ENCODE measurements around the gene CBX4. TPM values are rescaled to one million over a fixed set of nuclear protein-coding genes. Genes with fewer than 3 reads are reported as not detected.

Gene CBX4
- total RNA-seq (2021; fragmentation: NEBNext Ultra II Directional; extraction: Animal tissue kit (Norgen Biotek cat#: 25700)) = 10 to 100 TPM; 18.2 to 20.2 (median 19.3) TPM
- long read RNA-seq, partial matches to known transcripts = 0 of 2 reads
- long read RNA-seq, other reads (novel, unspliced or antisense) = 2 of 2 reads

DNA sequence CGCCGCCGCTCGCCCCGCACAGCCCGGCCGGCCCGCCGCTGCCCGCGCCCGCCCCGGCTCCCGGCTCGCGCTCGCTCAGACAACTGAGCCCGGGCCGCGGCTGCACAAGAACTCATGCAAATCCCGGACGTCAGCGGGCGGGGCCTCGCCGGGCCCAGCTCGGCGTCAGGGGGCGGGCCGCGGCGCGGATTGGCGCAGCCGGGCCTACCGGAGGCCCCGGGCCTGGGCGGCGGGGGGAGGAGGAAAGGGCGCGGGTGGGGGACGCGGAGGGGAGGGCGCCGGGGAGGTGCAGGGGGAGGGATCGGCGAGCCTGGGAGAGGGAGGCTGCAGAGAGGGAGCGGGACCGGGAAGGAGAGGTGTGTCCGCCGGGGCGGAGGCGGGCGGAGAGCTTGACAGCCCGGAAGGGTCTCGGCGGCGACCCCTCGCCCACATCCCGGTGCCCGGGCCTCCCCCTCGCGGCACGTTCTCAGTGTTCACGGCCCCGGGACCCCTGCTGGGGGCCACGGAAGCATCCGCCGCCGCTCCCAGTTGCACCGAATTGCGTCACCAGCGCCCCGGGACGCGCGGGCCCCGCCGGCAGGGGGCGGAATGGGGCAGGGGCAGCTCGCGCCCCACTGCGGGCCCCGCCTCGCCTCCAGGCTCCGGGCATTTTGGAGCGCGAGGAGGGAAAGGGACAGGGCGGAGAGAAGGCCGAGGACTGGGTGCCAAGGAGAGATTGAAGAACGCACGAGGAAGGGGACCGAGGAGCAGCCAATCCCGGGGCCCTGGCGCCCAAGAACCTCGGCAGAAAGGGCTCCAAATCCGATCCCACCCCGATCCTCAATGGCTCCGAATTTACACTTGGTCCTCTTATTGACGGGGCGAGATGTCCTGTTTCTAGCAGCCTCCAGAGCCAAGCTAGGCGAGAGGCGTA, at the start of gene CBX4:
TSS of gene CBX4 (minus strand) at position 85 of the 913 bp plus-strand sequence. CDS start 189 bp downstream, outside the sequence.
- TF ChIP-seq CTCF (IDR thresholded peaks at IDR 0.05) = peak; percentile 91

DNA sequence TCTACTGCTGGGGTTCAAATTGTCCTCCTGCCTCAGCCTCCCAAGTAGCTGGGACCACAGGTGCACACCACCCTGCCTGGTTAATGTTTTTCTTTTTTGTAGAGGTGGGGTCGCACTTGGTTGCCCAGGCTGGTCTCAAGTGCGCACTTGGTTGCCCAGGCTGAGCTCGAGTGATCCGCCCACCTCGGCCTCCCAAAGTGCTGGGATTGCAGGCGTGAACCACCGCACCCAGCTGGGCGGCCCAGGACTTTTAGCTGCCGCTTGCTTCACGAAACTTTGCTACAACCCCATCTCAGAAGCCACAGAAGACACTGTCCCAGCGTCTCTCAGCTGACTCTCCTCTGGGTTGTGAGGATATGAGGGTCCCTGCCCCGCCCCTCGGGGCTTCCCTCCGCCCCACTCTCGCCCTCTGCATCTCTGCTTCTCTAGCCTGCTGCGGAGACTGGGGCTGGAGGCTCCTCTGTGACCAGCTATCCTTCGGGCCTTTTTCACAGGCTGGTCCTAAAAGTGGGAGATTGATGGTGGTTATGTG, 48.8 kb upstream of the CBX4 start:
- H3K36me3 Mint-ChIP-seq (ENCODE audit: low read depth) = no peaks in the 10 kb centered on the region
- DNase-seq = no peak
- H3K4me3 Mint-ChIP-seq = no peak overlapping the region
- H3K9me3 Mint-ChIP-seq = no peaks in the 10 kb centered on the region
- H3K4me1 Mint-ChIP-seq (ENCODE audit: low read depth) = peaks cover 5% of the 10 kb centered on the region; the same call in 1 of the 2 replicates
- TF ChIP-seq CTCF (IDR thresholded peaks at IDR 0.05) = no peak
- H3K27ac Mint-ChIP-seq = no peak overlapping the region
- H3K27me3 Mint-ChIP-seq (ENCODE audit: insufficient read depth) = peaks cover 51% of the 10 kb centered on the region

More for the DNA sequence above, at the start of gene CBX4:
- peak within 1 kb of the TSS; percentile 97 for H3K4me3 Mint-ChIP-seq
- DNase-seq = peak; percentile 85
- peaks cover 5% of the 10 kb centered on the region; the same call in 1 of the 2 replicates for H3K4me1 Mint-ChIP-seq (ENCODE audit: low read depth)
- no peaks in the 10 kb centered on the region for H3K9me3 Mint-ChIP-seq
- H3K27ac Mint-ChIP-seq = peak within 1 kb of the TSS; percentile 90
- H3K36me3 Mint-ChIP-seq (ENCODE audit: low read depth) = 0 out of 2 replicates have a peak, but pooled peaks cover 4% of the 10 kb centered on the region
- peaks cover 25% of the 10 kb centered on the region for H3K27me3 Mint-ChIP-seq (ENCODE audit: insufficient read depth)

DNA sequence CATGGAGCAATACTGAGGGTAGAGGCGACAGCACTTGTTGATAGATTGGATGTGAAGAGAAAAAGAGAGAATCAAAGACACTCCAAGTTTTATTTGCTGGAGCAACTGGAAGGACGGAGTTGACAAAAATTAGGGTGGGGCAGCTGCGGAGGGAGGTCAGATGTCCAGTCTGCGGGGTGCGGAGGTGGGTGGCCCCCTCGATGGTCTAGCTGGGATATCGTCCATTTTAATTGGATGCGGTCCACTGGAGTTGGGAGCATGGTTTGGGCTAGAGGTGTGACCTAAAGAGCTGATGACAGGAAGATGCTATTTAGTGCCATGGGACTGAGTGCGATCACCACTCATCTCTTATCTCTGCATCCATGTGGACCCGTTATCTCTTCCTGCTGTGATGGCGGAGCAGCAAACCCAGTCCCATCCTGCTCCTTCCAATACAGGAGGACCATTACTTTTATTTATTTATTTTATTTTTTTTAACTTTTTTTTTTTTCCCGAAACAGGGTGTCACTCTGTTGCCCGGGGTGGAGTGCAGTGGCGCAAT, 48.3 kb upstream of the CBX4 start:
- H3K4me3 Mint-ChIP-seq = no peak overlapping the region
- no peak overlapping the region for H3K27ac Mint-ChIP-seq
- peaks cover 5% of the 10 kb centered on the region; the same call in 1 of the 2 replicates for H3K4me1 Mint-ChIP-seq (ENCODE audit: low read depth)
- peaks cover 53% of the 10 kb centered on the region for H3K27me3 Mint-ChIP-seq (ENCODE audit: insufficient read depth)
- no peak for DNase-seq
- H3K9me3 Mint-ChIP-seq = no peaks in the 10 kb centered on the region
- TF ChIP-seq CTCF (IDR thresholded peaks at IDR 0.05) = no peak
- no peaks in the 10 kb centered on the region for H3K36me3 Mint-ChIP-seq (ENCODE audit: low read depth)

DNA sequence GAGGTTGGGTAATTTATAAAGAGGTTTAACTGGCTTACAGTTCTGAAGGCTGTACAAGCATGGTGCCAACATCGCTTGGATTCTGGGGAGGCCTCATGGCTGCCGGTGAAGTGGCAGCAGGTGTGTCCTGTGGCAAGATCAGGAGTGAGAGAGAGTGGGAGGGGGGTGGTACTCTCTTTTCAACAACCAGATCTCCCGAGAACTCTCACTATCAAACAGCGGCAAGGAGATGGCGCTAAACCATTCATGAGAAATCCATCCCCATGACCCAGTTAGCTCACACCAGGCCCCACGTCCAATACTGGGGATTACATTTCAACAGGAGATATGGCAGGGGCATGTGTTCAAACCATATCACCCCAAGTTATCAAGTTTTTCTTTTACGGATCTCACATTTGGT, 44.0 kb upstream of the CBX4 start:
- Mint-ChIP-seq H3K4me3 (no peak overlapping the region), H3K9me3 (no peaks in the 10 kb centered on the region), H3K36me3 (ENCODE audit: low read depth) (no peaks in the 10 kb centered on the region), H3K4me1 (ENCODE audit: low read depth) (no peaks in the 10 kb centered on the region), H3K27ac (no peak overlapping the region), H3K27me3 (ENCODE audit: insufficient read depth) (peaks cover 31% of the 10 kb centered on the region)
- no peak for DNase-seq
- TF ChIP-seq CTCF (IDR thresholded peaks at IDR 0.05) = no peak

DNA sequence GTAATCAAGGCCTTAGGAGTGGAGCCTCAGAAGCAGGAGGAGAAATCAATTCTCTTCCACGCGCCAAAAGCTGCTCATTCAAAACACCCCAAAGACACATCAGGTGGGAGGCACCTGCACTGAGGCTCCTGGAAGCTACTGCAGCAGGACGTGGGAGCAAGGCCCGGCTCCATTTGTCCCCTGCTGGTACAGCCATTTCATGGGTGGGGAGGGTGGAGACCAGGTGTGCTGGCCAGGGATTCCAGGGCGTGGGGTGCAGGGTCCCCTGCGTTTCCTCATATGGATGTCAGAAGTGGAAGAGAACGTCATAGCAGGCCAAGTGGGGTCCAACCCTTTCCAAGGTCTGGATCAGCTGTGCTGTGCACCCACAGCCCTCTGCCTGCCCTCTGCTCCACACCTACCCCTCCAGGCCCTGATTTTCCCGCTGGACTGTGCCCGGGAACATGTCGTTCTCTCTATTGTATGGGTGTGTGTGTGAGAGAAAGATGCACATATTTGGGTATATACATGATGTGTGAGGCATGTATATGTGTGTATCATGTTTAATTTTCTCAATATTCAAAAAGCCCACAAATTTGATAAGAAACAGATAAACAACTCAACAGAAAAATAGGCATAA, 39.2 kb upstream of the CBX4 start:
- H3K4me3 Mint-ChIP-seq = no peak overlapping the region
- peaks cover 4% of the 10 kb centered on the region for H3K9me3 Mint-ChIP-seq
- no peaks in the 10 kb centered on the region for H3K36me3 Mint-ChIP-seq (ENCODE audit: low read depth)
- no peak overlapping the region for H3K27ac Mint-ChIP-seq
- H3K4me1 Mint-ChIP-seq (ENCODE audit: low read depth) = no peaks in the 10 kb centered on the region
- TF ChIP-seq CTCF (IDR thresholded peaks at IDR 0.05) = no peak
- peaks cover 39% of the 10 kb centered on the region for H3K27me3 Mint-ChIP-seq (ENCODE audit: insufficient read depth)
- no peak for DNase-seq

Measured in HFFc6 (cell line).